ENCODE measurements around the gene KDM5B. TPM values are rescaled to one million over a fixed set of nuclear protein-coding genes. Genes with fewer than 3 reads are reported as not detected.
"Not testable (repeated sequence)": the region's sequence is repeated elsewhere in the genome, so short reads cannot be mapped to it uniquely, and the experiment has no call there.

KDM5B gene
- total RNA-seq, 2 experiments from 2014 or later: 16.8 to 18.2 TPM

DNA sequence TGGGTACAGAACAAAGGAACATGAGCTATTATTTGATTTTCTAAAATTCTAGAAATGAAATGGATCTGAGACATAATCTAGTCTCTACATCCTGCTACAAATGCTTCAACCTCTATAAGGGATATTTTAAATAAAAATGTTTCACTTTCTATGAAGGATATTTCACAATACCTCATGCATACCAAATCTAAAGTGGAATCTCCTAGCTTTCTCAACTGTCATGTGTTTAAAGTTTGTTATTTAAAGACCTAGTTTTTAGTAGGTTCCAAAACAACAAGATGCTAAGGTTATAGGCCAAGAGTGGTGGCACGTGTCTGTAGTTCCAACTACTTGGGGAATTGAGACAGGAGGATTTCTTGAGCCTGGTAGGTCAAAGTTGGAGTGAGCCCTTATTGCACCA, 47.6 kb downstream of the KDM5B start:
- H3K4me3 Mint-ChIP-seq: no peak overlapping the region
- no peaks in the 10 kb centered on the region for H3K4me1 Mint-ChIP-seq (ENCODE audit: low read depth)
- CTCF ChIA-PET: interaction anchor here (2.0 kb wide), 1 partner anchor 10 kb away, joined by 6 read pairs; no protein-coding TSS in a partner anchor
- no peaks in the 10 kb centered on the region for H3K27me3 Mint-ChIP-seq (ENCODE audit: low read depth)
- DNase-seq: no peak
- H3K36me3 Mint-ChIP-seq (ENCODE audit: low read depth): peaks cover under 1% of the 10 kb centered on the region
- H3K27ac Mint-ChIP-seq: no peak overlapping the region
- no peaks in the 10 kb centered on the region for H3K9me3 Mint-ChIP-seq
- intact Hi-C loops (cut with micrococcal nuclease): no loop called here

DNA sequence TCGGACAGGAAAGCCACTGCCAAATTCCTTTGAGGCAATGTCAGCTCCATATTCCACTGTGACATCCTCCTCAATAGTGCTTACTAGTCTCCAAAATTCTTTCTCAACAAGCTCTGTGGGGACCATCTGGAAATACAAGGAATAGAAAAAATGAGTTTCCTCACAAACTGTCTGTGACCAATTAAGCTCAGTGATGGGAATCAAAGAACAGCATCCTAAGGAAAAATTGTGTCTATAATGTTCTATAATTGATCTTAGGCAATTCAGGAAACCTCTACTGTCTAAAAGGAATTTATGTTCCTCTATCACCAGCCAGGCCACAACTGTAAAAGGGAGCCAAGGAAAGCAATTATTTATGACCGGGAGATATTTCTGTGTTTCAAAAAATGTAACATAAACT, 51.8 kb downstream of the KDM5B start:
- no peak overlapping the region for H3K4me3 Mint-ChIP-seq
- H3K4me1 Mint-ChIP-seq (ENCODE audit: low read depth): no peaks in the 10 kb centered on the region
- H3K36me3 Mint-ChIP-seq (ENCODE audit: low read depth): peaks cover 2% of the 10 kb centered on the region
- no peaks in the 10 kb centered on the region for H3K9me3 Mint-ChIP-seq
- intact Hi-C loops (cut with micrococcal nuclease): no loop called here
- H3K27me3 Mint-ChIP-seq (ENCODE audit: low read depth): no peaks in the 10 kb centered on the region
- H3K27ac Mint-ChIP-seq: no peak overlapping the region
- no peak for DNase-seq
- CTCF ChIA-PET: no interaction called here

DNA sequence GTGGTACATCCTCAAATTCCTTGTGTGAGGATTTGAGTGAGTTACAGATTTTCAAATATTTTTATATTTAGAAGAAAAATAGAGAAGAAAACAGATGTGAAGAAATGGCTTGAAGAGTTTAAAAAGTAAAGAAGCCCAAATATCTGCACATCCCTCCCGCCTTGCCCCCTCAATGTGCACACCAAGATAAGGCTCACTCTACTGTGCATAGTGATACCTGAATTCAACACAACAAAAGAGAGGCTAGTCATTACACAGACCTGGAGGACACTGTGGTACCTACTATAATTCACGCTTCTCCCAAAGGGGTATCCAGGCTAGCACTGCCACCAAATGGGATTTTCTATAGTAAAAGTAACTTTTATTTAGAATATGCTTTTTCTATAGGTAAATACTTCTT, 53.9 kb downstream of the KDM5B start:
- intact Hi-C loops (cut with micrococcal nuclease): no loop called here
- no peaks in the 10 kb centered on the region for H3K4me1 Mint-ChIP-seq (ENCODE audit: low read depth)
- no peak for DNase-seq
- peaks cover 3% of the 10 kb centered on the region for H3K36me3 Mint-ChIP-seq (ENCODE audit: low read depth)
- CTCF ChIA-PET: no interaction called here
- no peak overlapping the region for H3K4me3 Mint-ChIP-seq
- H3K27me3 Mint-ChIP-seq (ENCODE audit: low read depth): no peaks in the 10 kb centered on the region
- H3K9me3 Mint-ChIP-seq: no peaks in the 10 kb centered on the region
- H3K27ac Mint-ChIP-seq: no peak overlapping the region

DNA sequence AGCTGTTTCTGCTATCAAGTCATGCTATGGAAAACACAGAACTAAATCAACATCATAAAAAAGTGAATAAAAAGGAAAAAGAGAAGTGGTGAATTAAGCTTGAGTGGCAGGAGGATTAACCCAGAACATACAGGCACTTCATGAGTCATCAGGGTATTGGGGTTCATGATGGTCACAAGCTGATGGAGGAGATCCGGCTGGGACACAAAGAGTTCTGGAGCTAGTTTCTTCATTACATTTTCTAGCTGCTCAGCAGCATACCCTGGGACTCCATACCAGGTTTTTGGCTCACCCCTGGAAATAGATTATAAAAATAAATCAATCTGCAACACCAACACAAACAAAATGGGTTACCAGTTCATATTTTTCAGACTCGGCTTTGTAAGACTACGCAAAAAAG, 55.4 kb downstream of the KDM5B start:
- Mint-ChIP-seq H3K9me3 (no peaks in the 10 kb centered on the region), H3K36me3 (ENCODE audit: low read depth) (peaks cover 9% of the 10 kb centered on the region), H3K27me3 (ENCODE audit: low read depth) (no peaks in the 10 kb centered on the region), H3K4me3 (no peak overlapping the region), H3K27ac (no peak overlapping the region), H3K4me1 (ENCODE audit: low read depth) (no peaks in the 10 kb centered on the region)
- CTCF ChIA-PET: interaction anchor here (4.9 kb wide), 1 partner anchor 100 kb away, joined by 23 read pairs; no protein-coding TSS in a partner anchor
- intact Hi-C loops (cut with micrococcal nuclease): no loop called here
- no peak for DNase-seq

DNA sequence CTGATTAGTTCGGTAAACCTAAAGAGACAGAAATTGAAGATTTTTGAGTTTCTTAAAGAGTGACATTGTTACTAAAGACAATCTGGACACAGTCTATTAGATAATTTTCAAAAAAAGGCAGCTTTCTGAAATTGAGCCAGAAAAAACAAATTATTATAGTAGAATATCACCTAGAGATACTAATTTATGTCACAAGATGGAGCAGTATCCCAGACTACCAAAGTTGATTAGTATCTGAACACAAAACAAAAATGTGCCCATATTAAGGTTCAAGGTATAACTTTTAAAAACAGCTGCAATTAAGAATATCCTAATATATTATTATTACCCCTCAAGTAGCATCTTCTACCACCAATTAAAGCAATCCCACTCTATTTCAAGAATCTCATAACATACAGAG, 57.5 kb downstream of the KDM5B start:
- Mint-ChIP-seq H3K36me3 (ENCODE audit: low read depth) (peaks cover 18% of the 10 kb centered on the region), H3K9me3 (no peaks in the 10 kb centered on the region), H3K4me1 (ENCODE audit: low read depth) (no peaks in the 10 kb centered on the region), H3K4me3 (no peak overlapping the region), H3K27ac (no peak overlapping the region), H3K27me3 (ENCODE audit: low read depth) (no peaks in the 10 kb centered on the region)
- intact Hi-C loops (cut with micrococcal nuclease): loop anchor here (1.0 kb wide), 2 partner anchors 102 to 249 kb away; no protein-coding TSS in a partner anchor
- no peak for DNase-seq
- CTCF ChIA-PET: interaction anchor here (0.6 to 4.9 kb wide), 11 partner anchors 9 to 248 kb away, joined by 3 to 23 read pairs (median 4); no protein-coding TSS in a partner anchor

DNA sequence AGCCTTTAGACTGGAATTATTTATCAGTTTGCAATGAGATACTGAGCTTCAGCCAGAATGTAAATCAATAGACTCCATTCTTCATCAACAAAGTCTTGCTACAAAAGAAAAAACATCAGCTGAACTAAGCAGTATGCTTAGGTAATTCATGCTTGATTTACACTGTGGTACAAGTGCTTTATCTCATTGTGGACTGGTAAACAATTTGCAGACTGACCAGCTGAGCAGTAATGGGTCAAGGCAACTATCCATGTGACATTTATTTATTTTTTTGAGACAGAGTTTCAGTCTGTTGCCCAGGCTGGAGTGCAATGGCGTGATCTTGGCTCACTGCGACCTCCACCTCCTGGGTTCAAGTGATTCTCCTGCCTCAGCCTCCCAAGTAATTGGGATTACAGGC, 58.2 kb downstream of the KDM5B start:
- no peaks in the 10 kb centered on the region for H3K4me1 Mint-ChIP-seq (ENCODE audit: low read depth)
- no peak overlapping the region for H3K4me3 Mint-ChIP-seq
- no peak for DNase-seq
- no peaks in the 10 kb centered on the region for H3K9me3 Mint-ChIP-seq
- no peaks in the 10 kb centered on the region for H3K27me3 Mint-ChIP-seq (ENCODE audit: low read depth)
- H3K36me3 Mint-ChIP-seq (ENCODE audit: low read depth): peaks cover 20% of the 10 kb centered on the region
- intact Hi-C loops (cut with micrococcal nuclease): loop anchor here (1.0 kb wide), 2 partner anchors 102 to 249 kb away; no protein-coding TSS in a partner anchor
- CTCF ChIA-PET: interaction anchor here (0.6 to 4.9 kb wide), 8 partner anchors 10 to 245 kb away, joined by 3 to 23 read pairs (median 5); no protein-coding TSS in a partner anchor
- no peak overlapping the region for H3K27ac Mint-ChIP-seq

DNA sequence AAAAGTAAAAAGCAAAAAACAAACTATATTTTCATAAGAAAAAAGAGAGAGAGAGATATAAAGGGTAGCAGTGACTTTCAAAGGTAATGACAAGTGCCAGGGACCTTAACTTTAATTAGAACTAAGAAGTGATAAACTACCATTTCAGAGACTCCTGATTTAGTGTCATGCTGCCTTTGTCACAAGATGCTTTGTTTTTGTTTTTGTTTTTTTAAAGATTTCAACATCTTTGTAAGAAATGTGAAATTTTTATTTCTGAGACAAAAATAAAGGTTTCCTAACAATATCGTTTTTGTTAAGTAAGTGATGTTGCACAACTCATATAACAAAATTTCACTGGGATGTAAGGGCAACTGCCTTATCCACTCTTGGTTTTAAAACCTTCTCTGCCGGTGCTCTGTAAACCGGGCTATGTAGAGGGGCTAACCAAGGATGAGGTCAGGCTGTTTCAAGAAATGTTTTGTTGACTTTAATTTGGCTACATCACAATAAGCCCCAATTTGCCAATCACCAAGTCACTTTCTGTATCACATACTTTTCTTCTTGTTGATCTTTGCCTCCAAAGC, 62.8 kb downstream of the KDM5B start:
- no peak for DNase-seq
- intact Hi-C loops (cut with micrococcal nuclease): no loop called here
- H3K4me3 Mint-ChIP-seq: no peak overlapping the region
- H3K4me1 Mint-ChIP-seq (ENCODE audit: low read depth): no peaks in the 10 kb centered on the region
- H3K27me3 Mint-ChIP-seq (ENCODE audit: low read depth): no peaks in the 10 kb centered on the region
- H3K27ac Mint-ChIP-seq: no peak overlapping the region
- CTCF ChIA-PET: interaction anchor here (0.7 to 1.4 kb wide), 5 partner anchors 26 to 254 kb away, joined by 3 to 9 read pairs (median 5); no protein-coding TSS in a partner anchor
- H3K9me3 Mint-ChIP-seq: no peaks in the 10 kb centered on the region
- peaks cover 45% of the 10 kb centered on the region for H3K36me3 Mint-ChIP-seq (ENCODE audit: low read depth)

DNA sequence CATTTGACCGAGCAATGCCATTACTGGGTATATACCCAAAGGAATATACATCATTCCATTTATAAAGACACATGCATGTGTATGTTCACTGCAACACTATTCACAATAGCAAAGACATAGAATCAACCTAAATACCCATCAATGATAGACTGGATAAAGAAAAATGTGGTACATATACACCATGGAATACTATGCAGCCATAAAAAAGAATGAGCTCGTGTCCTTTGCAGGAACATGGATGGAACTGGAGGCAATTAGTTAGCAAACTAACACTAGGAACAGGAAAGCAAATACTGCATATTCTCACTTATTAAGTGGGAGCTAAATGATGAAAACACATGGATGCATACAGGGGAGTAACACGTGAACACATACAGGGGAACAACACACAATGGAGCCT, 63.5 kb downstream of the KDM5B start:
- H3K9me3 Mint-ChIP-seq; H3K4me3 Mint-ChIP-seq; DNase-seq; H3K27me3 Mint-ChIP-seq (ENCODE audit: low read depth); H3K4me1 Mint-ChIP-seq (ENCODE audit: low read depth); H3K27ac Mint-ChIP-seq; intact Hi-C loops (cut with micrococcal nuclease): not testable (repeated sequence)
- CTCF ChIA-PET: interaction anchor here (1.2 to 1.4 kb wide), 3 partner anchors 25 to 109 kb away, joined by 3 to 9 read pairs (median 5); no protein-coding TSS in a partner anchor
- H3K36me3 Mint-ChIP-seq (ENCODE audit: low read depth): peaks cover 45% of the 10 kb centered on the region

DNA sequence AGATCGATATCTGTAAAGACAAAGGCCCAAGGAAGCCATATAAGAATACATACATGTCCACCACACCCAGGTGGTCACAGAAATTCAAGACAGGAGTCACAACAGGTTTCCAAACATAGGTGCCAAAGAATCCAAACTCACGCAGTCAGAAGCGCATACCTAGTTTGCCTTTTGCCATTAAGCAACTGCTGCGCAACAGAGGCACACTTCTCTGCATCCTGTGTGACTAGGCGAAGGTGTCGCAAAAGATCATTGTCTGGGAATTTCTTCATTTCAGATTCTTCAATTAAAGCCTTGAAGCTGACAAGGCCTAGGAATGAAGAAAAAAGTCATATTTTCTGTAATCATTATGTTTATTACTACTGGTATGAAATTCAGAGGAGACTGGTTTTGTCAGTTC, 65.7 kb downstream of the KDM5B start:
- Mint-ChIP-seq H3K4me1 (ENCODE audit: low read depth) (no peaks in the 10 kb centered on the region), H3K4me3 (no peak overlapping the region), H3K36me3 (ENCODE audit: low read depth) (peaks cover 40% of the 10 kb centered on the region), H3K27ac (no peak overlapping the region), H3K27me3 (ENCODE audit: low read depth) (no peaks in the 10 kb centered on the region), H3K9me3 (no peaks in the 10 kb centered on the region)
- intact Hi-C loops (cut with micrococcal nuclease): no loop called here
- CTCF ChIA-PET: no interaction called here
- DNase-seq: no peak

DNA sequence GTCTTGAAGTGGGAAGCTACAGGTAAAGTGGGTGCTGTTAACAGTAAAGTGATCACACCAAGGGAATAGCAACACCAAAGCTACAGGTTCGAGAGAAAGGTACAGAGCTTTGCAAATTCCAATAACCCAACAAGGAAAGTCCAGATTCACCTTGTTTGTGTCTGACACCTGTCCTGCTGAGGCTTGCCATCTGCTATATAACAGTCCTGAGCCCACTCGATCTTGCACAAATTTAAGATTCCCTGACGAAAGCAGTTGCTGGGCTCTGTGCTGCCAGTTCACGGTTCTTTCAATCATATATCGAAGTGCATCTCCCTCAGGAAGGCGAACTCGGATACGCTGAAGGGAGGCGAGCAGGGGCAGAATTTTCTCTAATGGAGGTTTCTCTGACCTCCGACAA, 75.0 kb downstream of the KDM5B start:
- Mint-ChIP-seq H3K9me3 (no peaks in the 10 kb centered on the region), H3K4me3 (no peak overlapping the region), H3K27ac (no peak overlapping the region), H3K4me1 (ENCODE audit: low read depth) (no peaks in the 10 kb centered on the region), H3K27me3 (ENCODE audit: low read depth) (no peaks in the 10 kb centered on the region), H3K36me3 (ENCODE audit: low read depth) (peaks cover 9% of the 10 kb centered on the region)
- CTCF ChIA-PET: interaction anchor here (1.3 to 2.4 kb wide), 2 partner anchors 18 to 264 kb away, joined by 3 to 8 read pairs; no protein-coding TSS in a partner anchor
- no peak for DNase-seq
- intact Hi-C loops (cut with micrococcal nuclease): no loop called here

DNA sequence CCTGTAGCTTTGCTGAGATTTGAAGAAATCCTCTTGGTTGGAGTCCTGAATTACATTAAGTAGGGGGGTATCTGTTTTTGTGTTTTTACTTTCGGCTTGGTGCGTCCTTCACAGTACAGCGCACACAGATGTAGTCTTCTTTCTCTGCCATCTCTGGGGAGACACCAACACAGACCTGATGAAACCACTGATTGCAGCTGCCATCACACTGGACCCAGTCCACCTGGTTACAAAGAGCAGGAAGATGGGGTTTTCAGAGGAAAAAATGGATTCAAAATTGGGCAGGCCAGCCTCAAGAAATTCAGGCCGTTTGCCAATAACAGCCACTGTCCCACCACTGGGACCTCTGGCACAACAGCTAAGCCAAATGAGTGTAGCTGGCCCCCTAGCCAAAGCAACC, 79.3 kb downstream of the KDM5B start:
- Mint-ChIP-seq H3K36me3 (ENCODE audit: low read depth) (peaks cover 7% of the 10 kb centered on the region), H3K4me3 (no peak overlapping the region), H3K27me3 (ENCODE audit: low read depth) (no peaks in the 10 kb centered on the region), H3K27ac (no peak overlapping the region), H3K9me3 (no peaks in the 10 kb centered on the region), H3K4me1 (ENCODE audit: low read depth) (no peaks in the 10 kb centered on the region)
- intact Hi-C loops (cut with micrococcal nuclease): no loop called here
- CTCF ChIA-PET: interaction anchor here (0.6 to 3.4 kb wide), 5 partner anchors 9 to 378 kb away, joined by 3 to 16 read pairs (median 3); no protein-coding TSS in a partner anchor
- no peak for DNase-seq

DNA sequence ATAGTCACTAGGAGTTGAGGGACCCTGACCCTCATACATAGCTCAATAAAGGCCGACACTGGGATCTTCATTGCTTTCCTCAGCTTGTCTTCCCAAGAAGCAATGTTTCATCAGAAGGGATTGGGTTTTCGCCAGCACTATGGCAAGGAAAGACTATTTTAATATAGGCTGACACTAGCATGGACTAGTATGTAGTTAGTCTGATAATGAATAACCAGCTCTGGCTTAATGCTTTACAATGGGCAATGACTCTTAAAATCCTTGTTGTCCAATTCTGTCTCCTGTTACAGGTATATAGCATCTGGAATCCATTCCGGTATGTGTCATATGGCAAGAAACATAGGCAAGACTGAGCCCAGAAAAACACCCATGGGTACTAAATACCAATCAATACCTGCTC, 82.7 kb downstream of the KDM5B start:
- H3K27me3 Mint-ChIP-seq (ENCODE audit: low read depth): no peaks in the 10 kb centered on the region
- no peak overlapping the region for H3K27ac Mint-ChIP-seq
- no peak for DNase-seq
- no peak overlapping the region for H3K4me3 Mint-ChIP-seq
- H3K9me3 Mint-ChIP-seq: no peaks in the 10 kb centered on the region
- H3K4me1 Mint-ChIP-seq (ENCODE audit: low read depth): no peaks in the 10 kb centered on the region
- H3K36me3 Mint-ChIP-seq (ENCODE audit: low read depth): peaks cover 3% of the 10 kb centered on the region
- intact Hi-C loops (cut with micrococcal nuclease): no loop called here
- CTCF ChIA-PET: interaction anchor here (1.0 kb wide), 3 partner anchors 10 to 274 kb away, joined by 3 to 5 read pairs (median 3); no protein-coding TSS in a partner anchor

DNA sequence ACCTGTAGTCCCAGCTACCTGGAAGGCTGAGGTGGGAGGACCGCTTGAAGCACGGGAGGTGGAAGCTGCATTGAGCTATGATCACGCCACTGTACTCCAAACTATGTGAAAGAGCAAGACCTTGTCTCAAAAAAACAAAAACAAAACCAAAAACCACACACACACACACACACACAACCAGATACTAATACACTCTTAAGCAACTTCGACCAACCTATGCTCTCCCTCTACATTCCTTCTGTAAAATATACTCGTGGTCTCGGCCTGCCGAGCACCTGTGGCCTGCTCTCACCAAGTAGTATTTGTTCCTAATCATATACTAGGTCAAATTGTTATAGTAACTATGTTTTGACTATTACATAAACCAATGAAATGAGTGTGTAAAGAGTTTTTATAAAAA, 84.5 kb downstream of the KDM5B start:
- Mint-ChIP-seq H3K4me1 (ENCODE audit: low read depth) (peaks cover 3% of the 10 kb centered on the region), H3K9me3 (no peaks in the 10 kb centered on the region), H3K27ac (no peak overlapping the region), H3K4me3 (no peak overlapping the region), H3K36me3 (ENCODE audit: low read depth) (peaks cover 3% of the 10 kb centered on the region), H3K27me3 (ENCODE audit: low read depth) (no peaks in the 10 kb centered on the region)
- CTCF ChIA-PET: interaction anchor here (1.1 to 1.4 kb wide), 2 partner anchors 152 to 539 kb away, joined by 3 to 4 read pairs; no protein-coding TSS in a partner anchor
- intact Hi-C loops (cut with micrococcal nuclease): no loop called here
- no peak for DNase-seq
